Neural cell (in vitro differentiated cells): ENCODE data around the gene TIPARP. TPM values are rescaled to one million over a fixed set of nuclear protein-coding genes. Genes with fewer than 3 reads are reported as not detected.

Experiments used
- H2AFZ ChIP-seq: fragments of 200-600, 300-800 bp; sonication (generic), shearing (Covaris generic); 2 replicates; pipeline ENCODE4 v1.6.0; 2014; ENCODE audit warnings: low read depth, mild to moderate bottlenecking, antibody characterized with exemption, low read length, moderate library complexity
- H3F3A ChIP-seq: fragments of 200-600 bp; shearing (Covaris generic); 2 replicates; pipeline ENCODE4 v1.6.1; 2016; ENCODE audit warnings: mild to moderate bottlenecking, moderate library complexity, mixed read lengths, antibody characterized with exemption, low read length; ENCODE audit not compliant: insufficient read depth, poor library complexity, severe bottlenecking
- H3K27ac ChIP-seq: fragments of 200-600, 300-800 bp; sonication (generic), shearing (Covaris generic); 2 replicates; pipeline ENCODE4 v1.5.1; 2014; ENCODE audit warnings: mild to moderate bottlenecking, low read length, moderate library complexity
- H3K27me3 ChIP-seq: fragments of 300-800, 200-600 bp; sonication (generic), shearing (Covaris generic); 2 replicates; pipeline ENCODE4 v1.6.0; 2014; ENCODE audit warnings: mild to moderate bottlenecking, low read depth, low read length, moderate library complexity; ENCODE audit not compliant: insufficient read depth
- H3K36me3 ChIP-seq: fragments of 300-800, 200-600 bp; sonication (generic), shearing (Covaris generic); 2 replicates; pipeline ENCODE4 v1.5.1; 2014; ENCODE audit warnings: mild to moderate bottlenecking, antibody characterized with exemption, low read length, moderate library complexity; ENCODE audit not compliant: insufficient read depth
- H3K4me2 ChIP-seq: fragments of 300-800, 200-600 bp; sonication (generic), shearing (Covaris generic); 2 replicates; pipeline ENCODE4 v1.6.0; 2014; ENCODE audit warnings: mild to moderate bottlenecking, low read length
- H3K4me3 ChIP-seq: fragments of 300-800, 200-600 bp; sonication (generic), shearing (Covaris generic); 2 replicates; pipeline ENCODE4 v1.5.1; 2014; ENCODE audit warnings: mild to moderate bottlenecking, low read length, moderate library complexity
- H3K79me2 ChIP-seq: fragments of 200-600 bp; shearing (Covaris generic); replicated peaks from 2 replicates; pipeline ENCODE4 v1.6.0; 2014; ENCODE audit warnings: mild to moderate bottlenecking, low read length, moderate library complexity; ENCODE audit not compliant: insufficient read depth
- H3K9ac ChIP-seq: fragments of 300-800, 200-600 bp; sonication (generic), shearing (Covaris generic); 2 replicates; pipeline ENCODE4 v1.6.1; 2016; ENCODE audit warnings: mild to moderate bottlenecking, low read length, mixed read lengths
- H3K9me2 ChIP-seq: fragments of 200-600 bp; shearing (Covaris generic); 2 replicates; pipeline ENCODE4 v1.6.1; 2016; ENCODE audit warnings: mild to moderate bottlenecking, low read length, mixed read lengths; ENCODE audit not compliant: insufficient read depth
- H3K9me3 ChIP-seq: fragments of 200-600, 300-800 bp; sonication (generic), shearing (Covaris generic); 2 replicates; pipeline ENCODE4 v1.6.1; 2016; ENCODE audit warnings: mild to moderate bottlenecking, mixed run types, low read length, moderate library complexity, mixed read lengths
- H4K20me1 ChIP-seq: fragments of 200-600 bp; shearing (Covaris generic); 2 replicates; pipeline ENCODE4 v1.6.1; 2016; ENCODE audit warnings: mild to moderate bottlenecking, mixed run types; ENCODE audit not compliant: insufficient read depth
- EP300 ChIP-seq: fragments of 450-650 bp; conservative IDR thresholded peaks from 2 replicates; pipeline ENCODE4 v1.6.1; 2014; ENCODE audit warnings: antibody characterized with exemption, mild to moderate bottlenecking, moderate library complexity; ENCODE audit not compliant: poor library complexity, severe bottlenecking
- EZH2 ChIP-seq: fragments of 200-600, 300-800 bp; shearing (Covaris generic), sonication (generic); IDR thresholded peaks from 2 replicates; pipeline ENCODE4 v1.6.1; 2014; ENCODE audit warnings: antibody characterized with exemption, low read length, borderline replicate concordance, mild to moderate bottlenecking; ENCODE audit not compliant: insufficient read depth, poor library complexity, severe bottlenecking
- MXI1 ChIP-seq: fragments of 450-650 bp; conservative IDR thresholded peaks from 2 replicates; pipeline ENCODE4 v1.6.1; 2014; ENCODE audit warnings: antibody characterized with exemption, mild to moderate bottlenecking; ENCODE audit not compliant: poor library complexity, severe bottlenecking
- POLR2AphosphoS5 ChIP-seq: IDR thresholded peaks from 2 replicates; pipeline ENCODE4 v1.6.1; 2012
- RAD21 ChIP-seq: fragments of 450-650 bp; conservative IDR thresholded peaks from 2 replicates; pipeline ENCODE4 v1.6.1; 2014; ENCODE audit warnings: antibody characterized with exemption, mild to moderate bottlenecking, moderate library complexity
- SMC3 ChIP-seq: fragments of 450-650 bp; conservative IDR thresholded peaks from 2 replicates; pipeline ENCODE4 v1.6.1; 2014; ENCODE audit warnings: antibody characterized with exemption, mild to moderate bottlenecking, moderate library complexity; ENCODE audit not compliant: poor library complexity
- TAF1 ChIP-seq: IDR thresholded peaks from 2 replicates; pipeline ENCODE4 v1.6.1; 2012; ENCODE audit warnings: low read depth
- polyA plus RNA-seq: library from polyadenylated mRNA; depleted of rRNA; stranded (reverse); fragments of >200 nt; gene quantifications from 2 replicates; pipeline ENCODE4 v1.2.3, GENCODE V29; 2014
- TF ChIP-seq, protein P1 (sequence below): IDR thresholded peaks from 2 replicates; pipeline ENCODE4 v1.6.1; 2012; ENCODE audit warnings: borderline replicate concordance
- TF ChIP-seq, protein P2 (sequence below): fragments of 450-650 bp; IDR thresholded peaks from 2 replicates; pipeline ENCODE4 v1.5.1; 2014; ENCODE audit warnings: antibody characterized with exemption, mild to moderate bottlenecking, moderate library complexity; ENCODE audit not compliant: poor library complexity, severe bottlenecking

TIPARP gene
- polyA plus RNA-seq, 1 donor from 2014 or later = 5.4 TPM

GRCh38 chr3:156721687-156722618 is 47.6 kb downstream of the TIPARP start:
- H3K4me2 ChIP-seq = no peak overlapping the region
- no peaks in the 10 kb centered on the region for H3F3A ChIP-seq
- H3K9me3 ChIP-seq = no peaks in the 10 kb centered on the region
- H3K9ac ChIP-seq = no peak overlapping the region
- no peaks in the 10 kb centered on the region for H4K20me1 ChIP-seq
- H3K27ac ChIP-seq = no peak overlapping the region
- no peak for TF ChIP-seq EZH2
- TF ChIP-seq, protein P1, sequence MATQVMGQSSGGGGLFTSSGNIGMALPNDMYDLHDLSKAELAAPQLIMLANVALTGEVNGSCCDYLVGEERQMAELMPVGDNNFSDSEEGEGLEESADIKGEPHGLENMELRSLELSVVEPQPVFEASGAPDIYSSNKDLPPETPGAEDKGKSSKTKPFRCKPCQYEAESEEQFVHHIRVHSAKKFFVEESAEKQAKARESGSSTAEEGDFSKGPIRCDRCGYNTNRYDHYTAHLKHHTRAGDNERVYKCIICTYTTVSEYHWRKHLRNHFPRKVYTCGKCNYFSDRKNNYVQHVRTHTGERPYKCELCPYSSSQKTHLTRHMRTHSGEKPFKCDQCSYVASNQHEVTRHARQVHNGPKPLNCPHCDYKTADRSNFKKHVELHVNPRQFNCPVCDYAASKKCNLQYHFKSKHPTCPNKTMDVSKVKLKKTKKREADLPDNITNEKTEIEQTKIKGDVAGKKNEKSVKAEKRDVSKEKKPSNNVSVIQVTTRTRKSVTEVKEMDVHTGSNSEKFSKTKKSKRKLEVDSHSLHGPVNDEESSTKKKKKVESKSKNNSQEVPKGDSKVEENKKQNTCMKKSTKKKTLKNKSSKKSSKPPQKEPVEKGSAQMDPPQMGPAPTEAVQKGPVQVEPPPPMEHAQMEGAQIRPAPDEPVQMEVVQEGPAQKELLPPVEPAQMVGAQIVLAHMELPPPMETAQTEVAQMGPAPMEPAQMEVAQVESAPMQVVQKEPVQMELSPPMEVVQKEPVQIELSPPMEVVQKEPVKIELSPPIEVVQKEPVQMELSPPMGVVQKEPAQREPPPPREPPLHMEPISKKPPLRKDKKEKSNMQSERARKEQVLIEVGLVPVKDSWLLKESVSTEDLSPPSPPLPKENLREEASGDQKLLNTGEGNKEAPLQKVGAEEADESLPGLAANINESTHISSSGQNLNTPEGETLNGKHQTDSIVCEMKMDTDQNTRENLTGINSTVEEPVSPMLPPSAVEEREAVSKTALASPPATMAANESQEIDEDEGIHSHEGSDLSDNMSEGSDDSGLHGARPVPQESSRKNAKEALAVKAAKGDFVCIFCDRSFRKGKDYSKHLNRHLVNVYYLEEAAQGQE = no peak
- TF ChIP-seq MXI1 = no peak
- no peak for TF ChIP-seq EP300
- no peak for TF ChIP-seq SMC3
- TF ChIP-seq TAF1 = no peak
- TF ChIP-seq POLR2AphosphoS5 = no peak
- no peaks in the 10 kb centered on the region for H3K36me3 ChIP-seq
- no peaks in the 10 kb centered on the region for H3K27me3 ChIP-seq
- no peak overlapping the region for H2AFZ ChIP-seq
- H3K9me2 ChIP-seq = no peaks in the 10 kb centered on the region
- no peak overlapping the region for H3K4me3 ChIP-seq
- H3K79me2 ChIP-seq = no peaks in the 10 kb centered on the region

DNA sequence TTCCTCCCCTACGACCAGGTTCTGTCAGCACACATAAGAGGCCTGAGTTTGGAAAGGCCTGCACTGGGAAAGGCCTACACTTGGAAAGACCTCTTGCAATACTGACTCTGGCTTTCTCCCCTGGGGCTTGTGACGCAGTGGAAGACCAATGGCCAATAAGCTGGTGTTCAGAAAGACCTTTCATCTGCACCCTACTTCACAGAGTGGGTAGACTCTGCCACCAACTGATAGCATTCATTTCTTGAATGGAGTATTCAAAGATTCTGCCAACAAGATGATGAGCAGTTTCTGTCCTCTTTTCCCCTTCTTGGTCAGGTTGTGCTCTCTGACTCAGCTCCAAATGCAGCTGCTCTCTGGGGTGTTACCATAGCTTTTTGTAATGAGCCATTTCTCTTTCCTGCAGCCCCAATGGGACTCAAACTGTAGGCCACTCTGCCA is 48.8 kb downstream of the TIPARP start:
- Histone ChIP-seq H3K9ac (no peak overlapping the region), H3K9me2 (no peaks in the 10 kb centered on the region), H3K27ac (no peak overlapping the region), H4K20me1 (no peaks in the 10 kb centered on the region), H2AFZ (no peak overlapping the region), H3K27me3 (no peaks in the 10 kb centered on the region), H3K9me3 (no peaks in the 10 kb centered on the region), H3K4me2 (no peak overlapping the region), H3K79me2 (no peaks in the 10 kb centered on the region), H3K4me3 (no peak overlapping the region), H3K36me3 (no peaks in the 10 kb centered on the region), H3F3A (no peaks in the 10 kb centered on the region)
- no peak for TF ChIP-seq RAD21
- no peak for TF ChIP-seq POLR2AphosphoS5
- TF ChIP-seq EZH2 = no peak
- TF ChIP-seq, protein P1 = no peak
- TF ChIP-seq MXI1 = no peak
- TF ChIP-seq, protein P2, sequence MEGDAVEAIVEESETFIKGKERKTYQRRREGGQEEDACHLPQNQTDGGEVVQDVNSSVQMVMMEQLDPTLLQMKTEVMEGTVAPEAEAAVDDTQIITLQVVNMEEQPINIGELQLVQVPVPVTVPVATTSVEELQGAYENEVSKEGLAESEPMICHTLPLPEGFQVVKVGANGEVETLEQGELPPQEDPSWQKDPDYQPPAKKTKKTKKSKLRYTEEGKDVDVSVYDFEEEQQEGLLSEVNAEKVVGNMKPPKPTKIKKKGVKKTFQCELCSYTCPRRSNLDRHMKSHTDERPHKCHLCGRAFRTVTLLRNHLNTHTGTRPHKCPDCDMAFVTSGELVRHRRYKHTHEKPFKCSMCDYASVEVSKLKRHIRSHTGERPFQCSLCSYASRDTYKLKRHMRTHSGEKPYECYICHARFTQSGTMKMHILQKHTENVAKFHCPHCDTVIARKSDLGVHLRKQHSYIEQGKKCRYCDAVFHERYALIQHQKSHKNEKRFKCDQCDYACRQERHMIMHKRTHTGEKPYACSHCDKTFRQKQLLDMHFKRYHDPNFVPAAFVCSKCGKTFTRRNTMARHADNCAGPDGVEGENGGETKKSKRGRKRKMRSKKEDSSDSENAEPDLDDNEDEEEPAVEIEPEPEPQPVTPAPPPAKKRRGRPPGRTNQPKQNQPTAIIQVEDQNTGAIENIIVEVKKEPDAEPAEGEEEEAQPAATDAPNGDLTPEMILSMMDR = no peak
- TF ChIP-seq EP300 = no peak
- TF ChIP-seq TAF1 = no peak
- no peak for TF ChIP-seq SMC3
